Chondrocyte (in vitro differentiated cells): ENCODE measurements around the gene TMIE. TPM values are rescaled to one million over a fixed set of nuclear protein-coding genes. Genes with fewer than 3 reads are reported as not detected.
"Not testable (repeated sequence)": the region's sequence is repeated elsewhere in the genome, so short reads cannot be mapped to it uniquely, and the experiment has no call there.

Experiments used
- DNase-seq: peaks from one replicate; pipeline ENCODE4 v3.0.0; 2021; ENCODE audit warnings: mixed read lengths, low spot score
- H3K27ac Mint-ChIP-seq: one replicate; pipeline ENCODE4 v1.8.0; 2021; ENCODE audit warnings: mild to moderate bottlenecking, moderate library complexity, mixed read lengths; ENCODE audit not compliant: unreplicated experiment
- H3K27me3 Mint-ChIP-seq: 2 replicates; pipeline ENCODE4 v1.8.0; 2021; ENCODE audit warnings: low read depth, mixed read lengths
- H3K36me3 Mint-ChIP-seq: 2 replicates; pipeline ENCODE4 v1.8.0; 2021; ENCODE audit warnings: low read depth, mixed read lengths
- H3K4me1 Mint-ChIP-seq: 2 replicates; pipeline ENCODE4 v1.8.0; 2021; ENCODE audit warnings: low read depth, mild to moderate bottlenecking, mixed read lengths
- H3K4me3 Mint-ChIP-seq: one replicate; pipeline ENCODE4 v1.8.0; 2021; ENCODE audit warnings: mild to moderate bottlenecking, moderate library complexity, mixed read lengths; ENCODE audit not compliant: unreplicated experiment
- H3K9me3 Mint-ChIP-seq: 2 replicates; pipeline ENCODE4 v1.8.0; 2021; ENCODE audit warnings: low read depth, mixed read lengths
- total RNA-seq: library from RNA; stranded (reverse); gene quantifications from 3 replicates; pipeline ENCODE4 v1.2.1, GENCODE V29; 2021
- TF ChIP-seq, protein P1 (sequence below): fragments of 200-600 bp; sonication (generic); IDR thresholded peaks from 2 replicates; pipeline ENCODE4 v1.5.0; 2021; ENCODE audit warnings: antibody characterized with exemption, mild to moderate bottlenecking, moderate library complexity

The TMIE gene
- total RNA-seq, 1 donor from 2014 or later = 0.25 TPM

- DNase-seq = peak; percentile 59
- TF ChIP-seq, protein P1, sequence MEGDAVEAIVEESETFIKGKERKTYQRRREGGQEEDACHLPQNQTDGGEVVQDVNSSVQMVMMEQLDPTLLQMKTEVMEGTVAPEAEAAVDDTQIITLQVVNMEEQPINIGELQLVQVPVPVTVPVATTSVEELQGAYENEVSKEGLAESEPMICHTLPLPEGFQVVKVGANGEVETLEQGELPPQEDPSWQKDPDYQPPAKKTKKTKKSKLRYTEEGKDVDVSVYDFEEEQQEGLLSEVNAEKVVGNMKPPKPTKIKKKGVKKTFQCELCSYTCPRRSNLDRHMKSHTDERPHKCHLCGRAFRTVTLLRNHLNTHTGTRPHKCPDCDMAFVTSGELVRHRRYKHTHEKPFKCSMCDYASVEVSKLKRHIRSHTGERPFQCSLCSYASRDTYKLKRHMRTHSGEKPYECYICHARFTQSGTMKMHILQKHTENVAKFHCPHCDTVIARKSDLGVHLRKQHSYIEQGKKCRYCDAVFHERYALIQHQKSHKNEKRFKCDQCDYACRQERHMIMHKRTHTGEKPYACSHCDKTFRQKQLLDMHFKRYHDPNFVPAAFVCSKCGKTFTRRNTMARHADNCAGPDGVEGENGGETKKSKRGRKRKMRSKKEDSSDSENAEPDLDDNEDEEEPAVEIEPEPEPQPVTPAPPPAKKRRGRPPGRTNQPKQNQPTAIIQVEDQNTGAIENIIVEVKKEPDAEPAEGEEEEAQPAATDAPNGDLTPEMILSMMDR = no peak
- Mint-ChIP-seq H3K4me1 (peaks cover 10% of the 10 kb centered on the region), H3K9me3 (no peaks in the 10 kb centered on the region), H3K27ac (no peak overlapping the region), H3K4me3 (no peak overlapping the region), H3K36me3 (no peaks in the 10 kb centered on the region), H3K27me3 (peaks cover 8% of the 10 kb centered on the region)
Observed at GRCh38 chr3:46703013-46703520, 1.9 kb downstream of the TMIE start.

DNA sequence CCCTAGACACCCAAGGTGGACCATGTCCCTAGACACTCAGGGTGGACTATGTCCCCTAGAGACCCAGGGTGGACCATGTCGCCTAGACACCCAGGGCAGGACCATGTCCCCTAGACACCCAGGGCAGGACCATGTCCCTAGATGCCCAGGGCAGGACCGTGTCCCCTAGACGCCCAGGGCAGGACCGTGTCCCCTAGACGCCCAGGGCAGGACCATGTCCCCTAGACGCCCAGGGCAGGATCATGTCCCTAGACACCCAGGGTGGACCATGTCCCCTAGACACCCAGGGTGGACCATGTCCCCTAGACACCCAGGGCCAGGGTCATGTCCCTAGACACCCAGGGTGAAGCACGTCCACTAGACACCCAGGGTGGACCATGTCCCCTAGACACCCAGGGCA, 3.2 kb downstream of the TMIE start:
- not testable (repeated sequence) for H3K4me3 Mint-ChIP-seq, H3K27ac Mint-ChIP-seq, H3K36me3 Mint-ChIP-seq, H3K9me3 Mint-ChIP-seq, H3K27me3 Mint-ChIP-seq
- DNase-seq = peak; percentile 65
- H3K4me1 Mint-ChIP-seq = peaks cover 10% of the 10 kb centered on the region

GRCh38 chr3:46705022-46705530, 3.9 kb downstream of the TMIE start:
- TF ChIP-seq, protein P1 = peak; percentile 98
- Mint-ChIP-seq H3K27ac (no peak overlapping the region), H3K27me3 (peaks cover 10% of the 10 kb centered on the region), H3K4me3 (no peak overlapping the region), H3K9me3 (no peaks in the 10 kb centered on the region), H3K4me1 (peaks cover 10% of the 10 kb centered on the region), H3K36me3 (no peaks in the 10 kb centered on the region)
- peak; percentile 83 for DNase-seq

DNA sequence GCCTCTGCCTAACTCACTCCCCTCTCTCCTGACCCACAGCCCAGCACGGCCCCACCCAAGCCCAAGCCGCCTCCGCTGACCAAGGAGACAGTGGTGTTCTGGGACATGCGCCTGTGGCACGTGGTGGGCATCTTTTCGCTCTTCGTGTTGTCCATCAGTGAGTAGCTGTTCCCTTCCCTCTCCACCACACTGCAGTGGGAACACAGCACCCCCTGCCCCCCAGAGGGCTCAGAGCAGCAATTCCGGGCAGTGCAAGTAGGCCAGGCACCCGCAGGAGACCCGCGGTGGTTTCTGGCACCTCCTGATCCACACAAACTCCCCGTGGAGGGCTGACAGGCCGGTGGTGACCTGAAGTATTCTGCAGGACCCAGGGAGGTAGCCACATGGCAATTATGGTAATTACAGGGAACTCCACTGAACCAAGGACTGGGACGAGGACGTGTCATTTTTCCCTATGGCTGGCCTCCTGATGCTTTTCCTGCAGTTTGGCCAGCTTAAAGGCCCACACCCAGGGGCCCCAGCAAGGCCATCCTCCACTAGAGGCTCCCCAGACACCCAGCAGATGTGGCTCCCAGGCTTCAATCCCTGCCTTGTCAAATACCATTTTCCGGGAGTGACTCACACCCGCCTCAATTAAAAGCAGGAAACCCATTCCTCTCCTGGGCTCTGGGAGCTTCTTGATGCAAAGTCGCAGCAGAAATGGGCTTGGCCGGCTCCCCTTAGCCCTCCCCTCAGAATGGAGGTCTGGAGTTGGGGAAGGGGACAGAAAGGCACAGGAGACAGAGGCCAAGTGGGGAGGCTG, 4.8 kb downstream of the TMIE start:
- TF ChIP-seq, protein P1 = peak; percentile 36
- no peaks in the 10 kb centered on the region for H3K9me3 Mint-ChIP-seq
- peak; percentile 77 for DNase-seq
- H3K27me3 Mint-ChIP-seq = peaks cover 10% of the 10 kb centered on the region
- H3K4me1 Mint-ChIP-seq = peaks cover 10% of the 10 kb centered on the region
- no peak overlapping the region for H3K4me3 Mint-ChIP-seq
- H3K36me3 Mint-ChIP-seq = no peaks in the 10 kb centered on the region
- no peak overlapping the region for H3K27ac Mint-ChIP-seq

GRCh38 chr3:46706771-46707582, 5.8 kb downstream of the TMIE start:
- Mint-ChIP-seq H3K4me1 (peaks cover 10% of the 10 kb centered on the region), H3K27ac (no peak overlapping the region), H3K27me3 (peaks cover 7% of the 10 kb centered on the region), H3K4me3 (no peak overlapping the region), H3K36me3 (no peaks in the 10 kb centered on the region), H3K9me3 (no peaks in the 10 kb centered on the region)
- TF ChIP-seq, protein P1 = no peak
- DNase-seq = peak; percentile 70
